Measurements from ENCODE around the gene IFI6. TPM values are rescaled to one million over a fixed set of nuclear protein-coding genes. Genes with fewer than 3 reads are reported as not detected.

The IFI6 gene
- total RNA-seq, 1 experiment from 2014 or later: 14.8 TPM

GRCh38 chr1:27659497-27660299 lies 12.3 kb downstream of the IFI6 start:
- H3K4me2 ChIP-seq (ENCODE audit: low read length): peak overlapping the region; percentile 88
- no peak for TF ChIP-seq ZNF274 (IDR thresholded peaks at IDR 0.05; ENCODE audit: low read depth, low read length)
- no peak for TF ChIP-seq EZH2phosphoT487 (IDR thresholded peaks at IDR 0.05; ENCODE audit: borderline replicate concordance)
- TF ChIP-seq EZH2 (IDR thresholded peaks at IDR 0.05): no peak
- TF ChIP-seq FOSL1 (IDR thresholded peaks at IDR 0.05; ENCODE audit: low read depth): no peak
- TF ChIP-seq POLR2AphosphoS5 (IDR thresholded peaks at IDR 0.05; ENCODE audit: low read depth, low read length): peak; percentile 77
- TF ChIP-seq MAX (IDR thresholded peaks at IDR 0.05): no peak
- peak; percentile 47; the same call in 1 of the 2 replicates for TF ChIP-seq SP1 (IDR thresholded peaks at IDR 0.05; ENCODE audit: low read depth)
- no peak for TF ChIP-seq CEBPB (IDR thresholded peaks at IDR 0.05; ENCODE audit: low read depth)
- TF ChIP-seq REST (IDR thresholded peaks at IDR 0.05; ENCODE audit: low read depth): no peak
- TF ChIP-seq TCF7L2 (IDR thresholded peaks at IDR 0.05; ENCODE audit: borderline replicate concordance, extremely low read depth, insufficient read depth, insufficient read length): no peak
- no peak for TF ChIP-seq ATF3 (IDR thresholded peaks at IDR 0.05)
- no peak for TF ChIP-seq EGR1 (IDR thresholded peaks at IDR 0.05; ENCODE audit: low read depth)
- no peak for TF ChIP-seq CTCF (IDR thresholded peaks at IDR 0.05 in 2 of 3, conservative IDR thresholded peaks at IDR 0.05 in 1 of 3; ENCODE audit: borderline replicate concordance in 1 of 3, insufficient read depth in 1 of 3, low read depth in 2 of 3, low read length in 2 of 3)
- TF ChIP-seq ELF1 (IDR thresholded peaks at IDR 0.05; ENCODE audit: borderline replicate concordance, low read depth): no peak; the same call in 1 of the 2 replicates
- no peak for TF ChIP-seq YY1 (IDR thresholded peaks at IDR 0.05; ENCODE audit: extremely low read depth, insufficient replicate concordance, low read depth, low read length)
- TF ChIP-seq JUND (IDR thresholded peaks at IDR 0.05): no peak
- TF ChIP-seq SRF (IDR thresholded peaks at IDR 0.05; ENCODE audit: low read depth): no peak
- peak overlapping the region; percentile 96 for H2AFZ ChIP-seq (ENCODE audit: low read depth, low read length, poor library complexity, severe bottlenecking)
- H3K36me3 ChIP-seq (ENCODE audit: control insufficient read depth in 1 of 2, insufficient read depth in 2 of 2, low read length in 2 of 2): no peaks in the 10 kb centered on the region
- peak; percentile 87 for ATAC-seq
- no peaks in the 10 kb centered on the region for H3K79me2 ChIP-seq (ENCODE audit: insufficient read depth, low read length)
- ChIA-PET CTCF (interaction anchor here (0.8 to 1.5 kb wide), 2 partner anchors 53 to 103 kb away, joined by 3 read pairs; no protein-coding TSS in a partner anchor), RAD21 (ENCODE audit: low non-redundant PET in 1 of 2, low total read pairs in 2 of 2, uncharacterized antibody in 2 of 2, unreplicated experiment in 2 of 2) (interaction anchor here in 1 of 2 experiments (1.0 kb wide), 1 partner anchor 103 kb away, joined by 3 read pairs; no protein-coding TSS in a partner anchor), POLR2A (no interaction called here)
- peak overlapping the region; percentile 70 for H3K9ac ChIP-seq (ENCODE audit: low read length)
- peak overlapping the region; percentile 58 for H3K4me3 ChIP-seq (replicated peaks in 1 of 2; ENCODE audit: low read depth in 1 of 2, low read length in 2 of 2)
- intact Hi-C loops (cut with micrococcal nuclease): loop anchor here (5.0 kb wide), 3 partner anchors 242 to 347 kb away; no protein-coding TSS in a partner anchor
- no peaks in the 10 kb centered on the region for H3K9me2 ChIP-seq (ENCODE audit: insufficient read depth)
- no peaks in the 10 kb centered on the region for H4K20me1 ChIP-seq (ENCODE audit: insufficient read depth)
- peak; percentile 54 for DNase-seq (ENCODE audit: low read depth, low spot score)
- H3K27ac ChIP-seq (ENCODE audit: low read depth, low read length): peak overlapping the region; percentile 72
- H3K4me1 ChIP-seq (ENCODE audit: control insufficient read depth in 1 of 2, insufficient read depth in 2 of 2, low read length in 2 of 2): peaks cover 21 to 62% of the 10 kb centered on the region in 2 experiments
- BruUV-seq (replicated peaks): TSS peak; percentile 86
- no peaks in the 10 kb centered on the region for H3K9me3 ChIP-seq (ENCODE audit: control insufficient read depth in 1 of 2, insufficient read depth in 1 of 2, low read depth in 1 of 2, low read length in 2 of 2)
- H3K27me3 ChIP-seq (ENCODE audit: insufficient read depth, low read length): no peaks in the 10 kb centered on the region

Measured in HCT116 (cell line).